Neural progenitor cell (in vitro differentiated cells): Measurements from ENCODE around the gene ASTN2.

Experiments used
- EZH2 ChIP-seq: fragments of 200-600 bp; sonication (generic); IDR thresholded peaks from 2 replicates; pipeline ENCODE4 v1.6.1; 2017; ENCODE audit warnings: antibody characterized with exemption, mild to moderate bottlenecking, moderate library complexity
- EZH2phosphoT487 ChIP-seq: fragments of 200-600 bp; sonication (generic); IDR thresholded peaks from 2 replicates; pipeline ENCODE4 v1.6.1; 2017; ENCODE audit warnings: antibody characterized with exemption
- TF ChIP-seq, protein P1 (sequence below): fragments of 200-600 bp; sonication (generic); IDR thresholded peaks from 2 replicates; pipeline ENCODE4 v1.5.1; 2017; ENCODE audit warnings: antibody characterized with exemption, mild to moderate bottlenecking

DNA sequence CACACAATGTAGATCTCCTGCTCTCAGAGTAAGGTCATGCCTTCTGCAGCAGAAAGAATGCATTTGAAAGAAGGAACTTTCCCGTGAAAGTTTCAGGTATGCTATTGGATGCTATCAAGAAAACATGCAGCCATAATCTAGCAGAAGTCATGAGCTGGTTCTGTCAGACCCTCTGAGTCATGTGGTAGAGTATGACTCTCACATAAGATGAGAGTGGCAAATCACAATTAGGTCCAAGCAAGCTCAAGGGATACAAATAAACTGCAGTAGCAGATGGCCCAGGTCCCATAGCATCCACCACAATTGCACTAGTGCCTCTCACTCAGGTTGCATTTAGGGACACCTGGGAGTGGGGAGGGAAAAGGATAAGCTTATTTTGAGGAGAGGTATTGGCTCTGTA is 292.8 kb downstream of the ASTN2 start:
- TF ChIP-seq, protein P1, sequence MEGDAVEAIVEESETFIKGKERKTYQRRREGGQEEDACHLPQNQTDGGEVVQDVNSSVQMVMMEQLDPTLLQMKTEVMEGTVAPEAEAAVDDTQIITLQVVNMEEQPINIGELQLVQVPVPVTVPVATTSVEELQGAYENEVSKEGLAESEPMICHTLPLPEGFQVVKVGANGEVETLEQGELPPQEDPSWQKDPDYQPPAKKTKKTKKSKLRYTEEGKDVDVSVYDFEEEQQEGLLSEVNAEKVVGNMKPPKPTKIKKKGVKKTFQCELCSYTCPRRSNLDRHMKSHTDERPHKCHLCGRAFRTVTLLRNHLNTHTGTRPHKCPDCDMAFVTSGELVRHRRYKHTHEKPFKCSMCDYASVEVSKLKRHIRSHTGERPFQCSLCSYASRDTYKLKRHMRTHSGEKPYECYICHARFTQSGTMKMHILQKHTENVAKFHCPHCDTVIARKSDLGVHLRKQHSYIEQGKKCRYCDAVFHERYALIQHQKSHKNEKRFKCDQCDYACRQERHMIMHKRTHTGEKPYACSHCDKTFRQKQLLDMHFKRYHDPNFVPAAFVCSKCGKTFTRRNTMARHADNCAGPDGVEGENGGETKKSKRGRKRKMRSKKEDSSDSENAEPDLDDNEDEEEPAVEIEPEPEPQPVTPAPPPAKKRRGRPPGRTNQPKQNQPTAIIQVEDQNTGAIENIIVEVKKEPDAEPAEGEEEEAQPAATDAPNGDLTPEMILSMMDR = no peak
- TF ChIP-seq EZH2phosphoT487 (no peak), EZH2 (no peak)
